Spleen (tissue), 11 donors: ENCODE measurements around the gene CABCOCO1. TPM values are rescaled to one million over a fixed set of nuclear protein-coding genes. Genes with fewer than 3 reads are reported as not detected.

Experiments
- DNase-seq: peaks from one replicate; pipeline ENCODE4 v3.0.0-alpha.2; 2020
- H3K27ac ChIP-seq, 8 donors: fragments of 200-600 bp; sonication (generic) in 7 of 8; 1 replicate in 4 of 8; 2 replicates in 4 of 8; pipeline versions ENCODE4 v1.5.0 to v1.8.0; 2016 to 2021; ENCODE audit warnings: inconsistent platforms in 4 of 8, mild to moderate bottlenecking in 4 of 8, moderate library complexity in 1 of 8
- H3K27me3 ChIP-seq, 7 donors: fragments of 200-600 bp; sonication (generic) in 6 of 7; replicated peaks in 1 of 7; 1 replicate in 4 of 7; 2 replicates in 3 of 7; pipeline versions ENCODE4 v1.5.0 to v1.8.0; 2016 to 2021; ENCODE audit warnings: inconsistent platforms in 3 of 7, mild to moderate bottlenecking in 1 of 7
- H3K36me3 ChIP-seq, 6 donors: fragments of 200-600 bp; sonication (generic) in 5 of 6; 1 replicate in 4 of 6; 2 replicates in 2 of 6; pipeline versions ENCODE4 v1.5.0 to v1.8.0; 2016 to 2021; ENCODE audit warnings: inconsistent platforms in 2 of 6
- H3K4me1 ChIP-seq, 6 donors: fragments of 200-600 bp; sonication (generic) in 5 of 6; 1 replicate in 3 of 6; 2 replicates in 3 of 6; pipeline versions ENCODE4 v1.5.0 to v1.8.0; 2016 to 2021; ENCODE audit warnings: inconsistent platforms in 3 of 6
- H3K4me3 ChIP-seq, 8 donors: fragments of 200-600 bp; sonication (generic) in 7 of 8; 1 replicate in 4 of 8; 2 replicates in 4 of 8; pipeline versions ENCODE4 v1.5.0 to v1.8.0; 2016 to 2021; ENCODE audit warnings: inconsistent platforms in 4 of 8, mild to moderate bottlenecking in 4 of 8, moderate library complexity in 2 of 8
- H3K9me3 ChIP-seq, 8 donors: fragments of 200-600 bp; sonication (generic) in 7 of 8; 1 replicate in 4 of 8; 2 replicates in 4 of 8; pipeline versions ENCODE4 v1.5.0 to v1.8.0; 2016 to 2021; ENCODE audit warnings: inconsistent platforms in 4 of 8
- POLR2A ChIP-seq, 3 donors: fragments of 450-650 bp; IDR thresholded peaks; one replicate each; pipeline ENCODE4 v1.5.1; 2017; ENCODE audit warnings: antibody characterized with exemption in 3 of 3, mild to moderate bottlenecking in 1 of 3
- POLR2AphosphoS5 ChIP-seq, 3 donors: sonication (generic); formaldehyde crosslinking; IDR thresholded peaks; one replicate each; pipeline ENCODE4 v1.5.1; 2017; ENCODE audit warnings: antibody characterized with exemption in 3 of 3
- WGBS, 5 donors: extraction: QIAGEN DNeasy Blood & Tissue Kit in 3 of 5; methylation state at CpG; one replicate each; pipeline versions ENCODE4 v1.1.5 to v1.1.7; 2013 to 2018; 5-methylcytosine and 5-hydroxymethylcytosine counted together
- intact Hi-C: fragments of 100-400 bp; cut with DNase I; formaldehyde crosslinking; loops from one replicate; pipeline ENCODE4 v1.15.0; 2023; ENCODE audit warnings: low total_unique reads
- polyA plus RNA-seq, 3 donors: library from polyadenylated mRNA; stranded (reverse); fragments of 200-250 nt; gene quantifications; one replicate each; pipeline ENCODE4 v1.2.1, GENCODE V29; 2013
- total RNA-seq, 7 donors: library from RNA; depleted of rRNA in 3 of 7; stranded (reverse); fragments of >200 nt in 3 of 7; fragmentation: NEBNext Ultra II Directional in 4 of 7; extraction: Animal tissue kit (Norgen Biotek cat#: 25700) in 4 of 7; gene quantifications; one replicate each; pipeline versions ENCODE4 v1.1.0 to v1.2.1, GENCODE V29; 2016 to 2021
- TF ChIP-seq, protein P1 (sequence below), 11 experiments: fragments of 200-600 bp in 7 of 11; fragments of 450-650 bp in 4 of 11; sonication (generic) in 4 of 11; IDR thresholded peaks in 8 of 11; conservative IDR thresholded peaks in 3 of 11; 1 replicate in 7 of 11; 2 replicates in 4 of 11; pipeline versions ENCODE4 v1.4.0 to v1.8.0; 2016 to 2021; ENCODE audit warnings: antibody characterized with exemption in 11 of 11, inconsistent platforms in 4 of 11, mild to moderate bottlenecking in 1 of 11
- donor health status: healthy with polysubstance abuse.
- donor health status: DM: no; HTN: no; CAD: no; lungs with moderate emphysema.
- donor health status: DM: no; HTN: no; CAD: no.
- donor health status: Bipolar disorder and iron deficiency.
- donor health status: healthy.
- donor health status: DM: no; HTN: no; CAD: no.
- donor health status: DM: yes; HTN: yes; CAD: no.

CABCOCO1 gene
- total and polyA plus RNA-seq, 10 donors = 0.06 to 1.0 (median 0.48) TPM; not detected in 4

DNA sequence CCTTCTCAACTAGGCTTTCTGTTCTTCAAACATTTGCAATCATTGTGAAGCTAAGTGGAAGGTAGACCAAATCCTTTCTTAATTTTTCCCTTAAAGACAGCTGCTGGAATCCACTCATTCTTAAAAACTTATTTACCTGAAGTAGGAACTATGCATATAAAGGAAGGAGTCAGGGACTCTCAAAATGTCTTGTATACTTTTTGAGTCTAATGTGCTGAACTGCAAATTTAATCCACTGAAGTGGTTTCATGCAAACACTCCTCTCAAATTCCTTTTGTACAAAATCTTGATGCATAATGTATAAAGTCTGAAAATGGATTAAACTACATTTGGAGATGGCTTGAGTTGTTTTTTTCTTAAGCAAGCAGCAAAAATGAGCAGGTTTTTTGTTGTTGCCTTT, 118.0 kb downstream of the CABCOCO1 start:
- H3K36me3 ChIP-seq = no peaks in the 10 kb centered on the region
- H3K4me3 ChIP-seq = no peak overlapping the region
- TF ChIP-seq, protein P1, sequence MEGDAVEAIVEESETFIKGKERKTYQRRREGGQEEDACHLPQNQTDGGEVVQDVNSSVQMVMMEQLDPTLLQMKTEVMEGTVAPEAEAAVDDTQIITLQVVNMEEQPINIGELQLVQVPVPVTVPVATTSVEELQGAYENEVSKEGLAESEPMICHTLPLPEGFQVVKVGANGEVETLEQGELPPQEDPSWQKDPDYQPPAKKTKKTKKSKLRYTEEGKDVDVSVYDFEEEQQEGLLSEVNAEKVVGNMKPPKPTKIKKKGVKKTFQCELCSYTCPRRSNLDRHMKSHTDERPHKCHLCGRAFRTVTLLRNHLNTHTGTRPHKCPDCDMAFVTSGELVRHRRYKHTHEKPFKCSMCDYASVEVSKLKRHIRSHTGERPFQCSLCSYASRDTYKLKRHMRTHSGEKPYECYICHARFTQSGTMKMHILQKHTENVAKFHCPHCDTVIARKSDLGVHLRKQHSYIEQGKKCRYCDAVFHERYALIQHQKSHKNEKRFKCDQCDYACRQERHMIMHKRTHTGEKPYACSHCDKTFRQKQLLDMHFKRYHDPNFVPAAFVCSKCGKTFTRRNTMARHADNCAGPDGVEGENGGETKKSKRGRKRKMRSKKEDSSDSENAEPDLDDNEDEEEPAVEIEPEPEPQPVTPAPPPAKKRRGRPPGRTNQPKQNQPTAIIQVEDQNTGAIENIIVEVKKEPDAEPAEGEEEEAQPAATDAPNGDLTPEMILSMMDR (IDR thresholded peaks at IDR 0.05 in 8 of 11, conservative IDR thresholded peaks at IDR 0.05 in 3 of 11) = no peak
- TF ChIP-seq POLR2AphosphoS5 (IDR thresholded peaks at IDR 0.05) (no peak), POLR2A (IDR thresholded peaks at IDR 0.05) (no peak)
- no peaks in the 10 kb centered on the region for H3K4me1 ChIP-seq
- intact Hi-C loops = no loop called here
- no peaks in the 10 kb centered on the region for H3K27me3 ChIP-seq
- DNase-seq = no peak
- H3K9me3 ChIP-seq = no peaks in the 10 kb centered on the region
- no peak overlapping the region for H3K27ac ChIP-seq

DNA sequence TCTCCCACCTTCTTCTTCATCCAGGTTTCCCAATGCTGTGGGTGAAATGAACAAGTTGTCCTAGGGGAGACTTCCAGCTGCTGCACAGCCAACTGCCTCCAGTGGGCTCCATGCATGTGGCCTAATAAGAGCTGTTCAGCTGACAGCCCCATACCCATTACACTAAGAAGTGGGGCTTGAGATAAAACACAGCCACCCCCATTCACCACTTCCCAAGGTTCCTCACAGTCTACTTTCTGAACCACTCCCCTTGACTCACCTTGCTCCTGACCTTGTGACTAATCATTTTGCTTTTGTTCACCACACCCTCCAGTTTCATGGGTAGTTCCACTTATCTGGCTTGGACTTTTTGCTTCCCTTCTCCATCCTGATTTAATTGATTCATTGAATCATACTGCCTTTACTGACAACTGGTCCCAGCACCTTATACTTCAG, 119.3 kb downstream of the CABCOCO1 start:
- Histone ChIP-seq H3K9me3 (no peaks in the 10 kb centered on the region), H3K36me3 (no peaks in the 10 kb centered on the region), H3K27me3 (no peaks in the 10 kb centered on the region), H3K4me3 (no peak overlapping the region), H3K27ac (no peak overlapping the region), H3K4me1 (peaks cover 0 to 8% (median 6%) of the 10 kb centered on the region in 6 donors)
- intact Hi-C loops = no loop called here
- TF ChIP-seq, protein P1 (IDR thresholded peaks at IDR 0.05 in 8 of 11, conservative IDR thresholded peaks at IDR 0.05 in 3 of 11) = no peak
- no peak for TF ChIP-seq POLR2AphosphoS5 (IDR thresholded peaks at IDR 0.05)
- TF ChIP-seq POLR2A (IDR thresholded peaks at IDR 0.05) = no peak
- DNase-seq = no peak

- intact Hi-C loops = no loop called here
These were observed 121.8 kb downstream of the CABCOCO1 start for GRCh38 chr10:61784354-61785133.

More at GRCh38 chr10:61784354-61785133, 121.8 kb downstream of the CABCOCO1 start:
- TF ChIP-seq POLR2AphosphoS5 (IDR thresholded peaks at IDR 0.05) = no peak
- TF ChIP-seq, protein P1 (IDR thresholded peaks at IDR 0.05 in 8 of 11, conservative IDR thresholded peaks at IDR 0.05 in 3 of 11) = no peak
- no peak for TF ChIP-seq POLR2A (IDR thresholded peaks at IDR 0.05)
- Histone ChIP-seq H3K36me3 (no peaks in the 10 kb centered on the region), H3K4me3 (no peak overlapping the region), H3K27ac (no peak overlapping the region), H3K9me3 (no peaks in the 10 kb centered on the region), H3K4me1 (peaks cover 0 to 10% (median 6%) of the 10 kb centered on the region in 6 donors), H3K27me3 (no peaks in the 10 kb centered on the region)
- DNase-seq = no peak
- whole genome bisulfite sequencing, 5 donors = 69 to 86% (median 84%) methylated on average over 9 of the region's 9 CpGs
